GM23338 (cell line): ENCODE data around the gene SPATA33. TPM values are rescaled to one million over a fixed set of nuclear protein-coding genes. Genes with fewer than 3 reads are reported as not detected.

Source experiments
- ATAC-seq: fragments of 200-7000 bp; cut with Tn5 transposase; 3 replicates; pipeline ENCODE4 v1.9.1; 2020
- DNase-seq: peaks from one replicate; pipeline ENCODE4 v3.0.0-alpha.2; 2015; ENCODE audit warnings: low spot score
- H2AFZ ChIP-seq: fragments of 200-600 bp; sonication (generic); 2 replicates; pipeline ENCODE4 v1.8.0; 2016; ENCODE audit warnings: antibody characterized with exemption, mild to moderate bottlenecking, moderate library complexity
- H3F3A ChIP-seq: fragments of 200-600 bp; sonication (generic); replicated peaks from 2 replicates; pipeline ENCODE4 v1.8.0; 2017; ENCODE audit warnings: antibody characterized with exemption, mixed run types, low read depth
- H3K27ac ChIP-seq: fragments of 200-600 bp; sonication (generic); 2 replicates; pipeline ENCODE4 v1.6.1; 2016; ENCODE audit warnings: low read depth
- H3K27me3 ChIP-seq: fragments of 200-600 bp; sonication (generic); 2 replicates; pipeline ENCODE4 v1.8.0; 2016; ENCODE audit warnings: mild to moderate bottlenecking, mixed run types, moderate library complexity; ENCODE audit not compliant: insufficient read depth
- H3K36me3 ChIP-seq: fragments of 200-600 bp; sonication (generic); 2 replicates; pipeline ENCODE4 v1.8.0; 2016; ENCODE audit warnings: mild to moderate bottlenecking; ENCODE audit not compliant: insufficient read depth
- H3K4me1 ChIP-seq: fragments of 200-600 bp; sonication (generic); 2 replicates; pipeline ENCODE4 v1.8.0; 2016; ENCODE audit warnings: mild to moderate bottlenecking, moderate library complexity; ENCODE audit not compliant: insufficient read depth
- H3K4me2 ChIP-seq: fragments of 200-600 bp; sonication (generic); 2 replicates; pipeline ENCODE4 v1.7.1; 2017; ENCODE audit warnings: mixed run types
- H3K4me3 ChIP-seq: fragments of 200-600 bp; sonication (generic); 2 replicates; pipeline ENCODE4 v1.6.1; 2016; ENCODE audit warnings: mixed run types
- H3K79me2 ChIP-seq: fragments of 200-600 bp; sonication (generic); replicated peaks from 2 replicates; pipeline ENCODE4 v1.8.0; 2017; ENCODE audit warnings: mild to moderate bottlenecking; ENCODE audit not compliant: insufficient read depth
- H3K9me2 ChIP-seq: fragments of 200-600 bp; sonication (generic); 2 replicates; pipeline ENCODE4 v1.8.0; 2017; ENCODE audit not compliant: insufficient read depth
- H4K20me1 ChIP-seq: fragments of 200-600 bp; sonication (generic); replicated peaks from 2 replicates; pipeline ENCODE4 v1.8.0; 2017; ENCODE audit warnings: mild to moderate bottlenecking; ENCODE audit not compliant: insufficient read depth
- H3K27ac Mint-ChIP-seq: 2 replicates; pipeline ENCODE4 v1.8.0; 2020; ENCODE audit warnings: inconsistent platforms, mild to moderate bottlenecking, moderate library complexity, mixed read lengths
- H3K27me3 Mint-ChIP-seq: 3 replicates; pipeline ENCODE4 v1.8.0; 2022; ENCODE audit warnings: low read depth, mild to moderate bottlenecking, moderate library complexity, mixed read lengths, inconsistent platforms; ENCODE audit not compliant: insufficient read depth, poor library complexity
- H3K36me3 Mint-ChIP-seq: 3 replicates; pipeline ENCODE4 v1.8.0; 2021; ENCODE audit warnings: low read depth, mild to moderate bottlenecking, inconsistent platforms, moderate library complexity, mixed read lengths
- H3K4me1 Mint-ChIP-seq: 3 replicates; pipeline ENCODE4 v1.8.0; 2020; ENCODE audit warnings: mild to moderate bottlenecking, inconsistent platforms, mixed read lengths
- H3K4me3 Mint-ChIP-seq: 3 replicates; pipeline ENCODE4 v1.8.0; 2021; ENCODE audit warnings: moderate library complexity, mild to moderate bottlenecking, inconsistent platforms, mixed read lengths
- H3K9me3 Mint-ChIP-seq: 3 replicates; pipeline ENCODE4 v1.8.0; 2020; ENCODE audit warnings: moderate library complexity, mild to moderate bottlenecking, inconsistent platforms, mixed read lengths
- CREB1 ChIP-seq: fragments of 250-450 bp; sonication (Bioruptor Pico); IDR thresholded peaks from 2 replicates; pipeline ENCODE4 v1.5.0; 2020; ENCODE audit warnings: low read depth, mild to moderate bottlenecking, moderate library complexity
- EZH2 ChIP-seq: fragments of 200-600 bp; sonication (generic); IDR thresholded peaks from one replicate; pipeline ENCODE4 v1.8.0; 2017; ENCODE audit warnings: antibody characterized with exemption, mild to moderate bottlenecking, low read depth; ENCODE audit not compliant: unreplicated experiment
- EZH2phosphoT487 ChIP-seq: fragments of 200-600 bp; sonication (generic); IDR thresholded peaks from one replicate; pipeline ENCODE4 v1.8.1; 2018; ENCODE audit warnings: antibody characterized with exemption; ENCODE audit not compliant: unreplicated experiment
- JUNB ChIP-seq: IDR thresholded peaks from one replicate; pipeline ENCODE4 v1.6.1; 2016; ENCODE audit warnings: antibody characterized with exemption; ENCODE audit not compliant: unreplicated experiment
- NANOG ChIP-seq: IDR thresholded peaks from 2 replicates; pipeline ENCODE4 v1.6.1; 2016; ENCODE audit warnings: antibody characterized with exemption, borderline replicate concordance
- POLR2AphosphoS5 ChIP-seq: IDR thresholded peaks from 2 replicates; pipeline ENCODE4 v1.6.1; 2016; ENCODE audit warnings: antibody characterized with exemption, low read depth
- STAT1 ChIP-seq: IDR thresholded peaks from one replicate; pipeline ENCODE4 v1.6.1; 2016; ENCODE audit warnings: antibody characterized with exemption; ENCODE audit not compliant: unreplicated experiment
- ZNF331 ChIP-seq: fragments of 250-450 bp; sonication (Bioruptor Pico); IDR thresholded peaks from 2 replicates; pipeline ENCODE4 v1.5.0; 2020; ENCODE audit warnings: low read depth, mild to moderate bottlenecking, moderate library complexity
- polyA plus RNA-seq: library from polyadenylated mRNA; unstranded; fragments of >200 nt; fragmentation: Nextera tagmentation; extraction: Ambion mirVana; gene quantifications from 2 replicates; pipeline ENCODE4 v1.2.1, GENCODE V29; 2016
- total RNA-seq: library from RNA; depleted of rRNA; stranded (reverse); fragments of >200 nt; shearing (Covaris generic); gene quantifications from 2 replicates; pipeline ENCODE4 v1.2.3, GENCODE V29; 2014
- TF ChIP-seq, protein P1 (sequence below), 2 experiments: fragments of 200-600 bp in 1 of 2; sonication (generic) in 1 of 2; conservative IDR thresholded peaks; 2 replicates each; pipeline versions ENCODE4 v1.5.1 to v1.6.1; 2016 to 2017; ENCODE audit warnings: antibody characterized with exemption in 2 of 2, low read depth in 2 of 2, mild to moderate bottlenecking in 2 of 2, moderate library complexity in 1 of 2
- TF ChIP-seq, protein P2 (sequence below): fragments of 250-450 bp; sonication (Bioruptor Pico); IDR thresholded peaks from 2 replicates; pipeline ENCODE4 v1.5.0; 2020; ENCODE audit warnings: mild to moderate bottlenecking, moderate library complexity
- TF ChIP-seq, protein P3 (sequence below): IDR thresholded peaks from one replicate; pipeline ENCODE4 v1.6.1; 2018; ENCODE audit warnings: antibody characterized with exemption; ENCODE audit not compliant: unreplicated experiment

The SPATA33 gene
- total and polyA plus RNA-seq, 2 experiments from 2014 or later, result 5.8 to 17.4 TPM

DNA sequence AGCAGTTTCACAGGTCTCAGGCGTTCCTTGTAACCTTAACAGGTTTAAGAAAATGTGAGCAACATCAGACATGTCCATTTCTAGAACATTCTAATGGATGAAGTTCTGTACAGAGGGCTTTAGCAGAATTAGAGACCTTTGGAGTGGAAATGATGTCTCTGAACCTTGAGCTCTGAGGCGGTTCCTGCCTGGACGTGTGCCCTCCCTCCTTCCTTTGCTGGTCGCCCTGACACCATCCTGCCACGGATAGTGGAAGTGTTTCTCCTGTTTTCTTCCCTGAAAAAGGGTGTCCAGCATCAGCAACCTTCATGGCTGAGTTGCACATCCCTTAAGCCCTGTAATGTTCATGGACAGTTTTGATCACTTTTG is 11.1 kb downstream of the SPATA33 start:
- Histone ChIP-seq H3K4me3 (no peak overlapping the region), H2AFZ (no peak overlapping the region), H3K9me2 (0 out of 2 replicates have a peak, but pooled peaks cover 3% of the 10 kb centered on the region), H4K20me1 (no peaks in the 10 kb centered on the region), H3K4me2 (no peak overlapping the region), H3K27me3 (no peaks in the 10 kb centered on the region), H3K36me3 (no peaks in the 10 kb centered on the region), H3K79me2 (no peaks in the 10 kb centered on the region), H3F3A (0 out of 2 replicates have a peak, but pooled peaks cover 2% of the 10 kb centered on the region), H3K4me1 (no peaks in the 10 kb centered on the region), H3K27ac (no peak overlapping the region)
- TF ChIP-seq ZNF331 (CRISPR knock-in tag), result no peak
- Mint-ChIP-seq H3K27me3 (peaks cover 2% of the 10 kb centered on the region), H3K4me1 (no peaks in the 10 kb centered on the region), H3K36me3 (peaks cover 49% of the 10 kb centered on the region), H3K4me3 (no peak overlapping the region), H3K9me3 (peaks cover 36% of the 10 kb centered on the region), H3K27ac (no peak overlapping the region)
- ATAC-seq, result no peak
- DNase-seq, result no peak

DNA sequence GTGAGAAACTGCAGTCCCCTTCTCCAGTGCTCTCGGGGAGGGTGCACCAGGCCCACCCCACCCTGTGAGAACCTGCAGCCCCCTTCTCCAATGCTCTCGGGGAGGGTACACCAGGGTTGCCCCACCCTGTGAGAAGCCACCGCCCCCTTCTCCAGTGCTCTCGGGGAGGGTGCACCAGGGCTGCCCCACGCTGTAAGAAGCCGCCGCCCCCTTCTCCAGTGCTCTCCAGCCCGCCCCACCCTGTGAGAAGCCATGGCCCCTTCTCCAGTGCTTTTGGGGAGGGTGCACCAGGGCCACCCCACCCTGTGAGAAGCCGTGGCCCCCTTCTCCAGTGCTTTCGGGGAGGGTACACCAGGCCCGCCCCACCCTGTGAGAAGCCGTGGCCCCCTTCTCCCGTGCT is 12.1 kb downstream of the SPATA33 start:
- Histone ChIP-seq H2AFZ (no peak overlapping the region), H3K4me3 (no peak overlapping the region), H3K36me3 (no peaks in the 10 kb centered on the region), H3K79me2 (no peaks in the 10 kb centered on the region), H3K27ac (no peak overlapping the region), H3K9me2 (0 out of 2 replicates have a peak, but pooled peaks cover 3% of the 10 kb centered on the region), H3K27me3 (no peaks in the 10 kb centered on the region), H3K4me2 (no peak overlapping the region), H4K20me1 (no peaks in the 10 kb centered on the region), H3F3A (0 out of 2 replicates have a peak, but pooled peaks cover 2% of the 10 kb centered on the region), H3K4me1 (no peaks in the 10 kb centered on the region)
- Mint-ChIP-seq H3K4me3 (no peak overlapping the region), H3K36me3 (peaks cover 48% of the 10 kb centered on the region), H3K27ac (no peak overlapping the region), H3K9me3 (peaks cover 37% of the 10 kb centered on the region), H3K27me3 (peaks cover 3% of the 10 kb centered on the region), H3K4me1 (no peaks in the 10 kb centered on the region)
- ATAC-seq, result no peak
- no peak for DNase-seq
- no peak for TF ChIP-seq NANOG
- TF ChIP-seq, protein P1, sequence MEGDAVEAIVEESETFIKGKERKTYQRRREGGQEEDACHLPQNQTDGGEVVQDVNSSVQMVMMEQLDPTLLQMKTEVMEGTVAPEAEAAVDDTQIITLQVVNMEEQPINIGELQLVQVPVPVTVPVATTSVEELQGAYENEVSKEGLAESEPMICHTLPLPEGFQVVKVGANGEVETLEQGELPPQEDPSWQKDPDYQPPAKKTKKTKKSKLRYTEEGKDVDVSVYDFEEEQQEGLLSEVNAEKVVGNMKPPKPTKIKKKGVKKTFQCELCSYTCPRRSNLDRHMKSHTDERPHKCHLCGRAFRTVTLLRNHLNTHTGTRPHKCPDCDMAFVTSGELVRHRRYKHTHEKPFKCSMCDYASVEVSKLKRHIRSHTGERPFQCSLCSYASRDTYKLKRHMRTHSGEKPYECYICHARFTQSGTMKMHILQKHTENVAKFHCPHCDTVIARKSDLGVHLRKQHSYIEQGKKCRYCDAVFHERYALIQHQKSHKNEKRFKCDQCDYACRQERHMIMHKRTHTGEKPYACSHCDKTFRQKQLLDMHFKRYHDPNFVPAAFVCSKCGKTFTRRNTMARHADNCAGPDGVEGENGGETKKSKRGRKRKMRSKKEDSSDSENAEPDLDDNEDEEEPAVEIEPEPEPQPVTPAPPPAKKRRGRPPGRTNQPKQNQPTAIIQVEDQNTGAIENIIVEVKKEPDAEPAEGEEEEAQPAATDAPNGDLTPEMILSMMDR (conservative IDR thresholded peaks at IDR 0.05; ENCODE audit: low read depth in 2 of 2), result no peak
- TF ChIP-seq EZH2, result no peak
- TF ChIP-seq STAT1, result no peak
- TF ChIP-seq CREB1 (CRISPR knock-in tag), result no peak
- TF ChIP-seq, protein P2, sequence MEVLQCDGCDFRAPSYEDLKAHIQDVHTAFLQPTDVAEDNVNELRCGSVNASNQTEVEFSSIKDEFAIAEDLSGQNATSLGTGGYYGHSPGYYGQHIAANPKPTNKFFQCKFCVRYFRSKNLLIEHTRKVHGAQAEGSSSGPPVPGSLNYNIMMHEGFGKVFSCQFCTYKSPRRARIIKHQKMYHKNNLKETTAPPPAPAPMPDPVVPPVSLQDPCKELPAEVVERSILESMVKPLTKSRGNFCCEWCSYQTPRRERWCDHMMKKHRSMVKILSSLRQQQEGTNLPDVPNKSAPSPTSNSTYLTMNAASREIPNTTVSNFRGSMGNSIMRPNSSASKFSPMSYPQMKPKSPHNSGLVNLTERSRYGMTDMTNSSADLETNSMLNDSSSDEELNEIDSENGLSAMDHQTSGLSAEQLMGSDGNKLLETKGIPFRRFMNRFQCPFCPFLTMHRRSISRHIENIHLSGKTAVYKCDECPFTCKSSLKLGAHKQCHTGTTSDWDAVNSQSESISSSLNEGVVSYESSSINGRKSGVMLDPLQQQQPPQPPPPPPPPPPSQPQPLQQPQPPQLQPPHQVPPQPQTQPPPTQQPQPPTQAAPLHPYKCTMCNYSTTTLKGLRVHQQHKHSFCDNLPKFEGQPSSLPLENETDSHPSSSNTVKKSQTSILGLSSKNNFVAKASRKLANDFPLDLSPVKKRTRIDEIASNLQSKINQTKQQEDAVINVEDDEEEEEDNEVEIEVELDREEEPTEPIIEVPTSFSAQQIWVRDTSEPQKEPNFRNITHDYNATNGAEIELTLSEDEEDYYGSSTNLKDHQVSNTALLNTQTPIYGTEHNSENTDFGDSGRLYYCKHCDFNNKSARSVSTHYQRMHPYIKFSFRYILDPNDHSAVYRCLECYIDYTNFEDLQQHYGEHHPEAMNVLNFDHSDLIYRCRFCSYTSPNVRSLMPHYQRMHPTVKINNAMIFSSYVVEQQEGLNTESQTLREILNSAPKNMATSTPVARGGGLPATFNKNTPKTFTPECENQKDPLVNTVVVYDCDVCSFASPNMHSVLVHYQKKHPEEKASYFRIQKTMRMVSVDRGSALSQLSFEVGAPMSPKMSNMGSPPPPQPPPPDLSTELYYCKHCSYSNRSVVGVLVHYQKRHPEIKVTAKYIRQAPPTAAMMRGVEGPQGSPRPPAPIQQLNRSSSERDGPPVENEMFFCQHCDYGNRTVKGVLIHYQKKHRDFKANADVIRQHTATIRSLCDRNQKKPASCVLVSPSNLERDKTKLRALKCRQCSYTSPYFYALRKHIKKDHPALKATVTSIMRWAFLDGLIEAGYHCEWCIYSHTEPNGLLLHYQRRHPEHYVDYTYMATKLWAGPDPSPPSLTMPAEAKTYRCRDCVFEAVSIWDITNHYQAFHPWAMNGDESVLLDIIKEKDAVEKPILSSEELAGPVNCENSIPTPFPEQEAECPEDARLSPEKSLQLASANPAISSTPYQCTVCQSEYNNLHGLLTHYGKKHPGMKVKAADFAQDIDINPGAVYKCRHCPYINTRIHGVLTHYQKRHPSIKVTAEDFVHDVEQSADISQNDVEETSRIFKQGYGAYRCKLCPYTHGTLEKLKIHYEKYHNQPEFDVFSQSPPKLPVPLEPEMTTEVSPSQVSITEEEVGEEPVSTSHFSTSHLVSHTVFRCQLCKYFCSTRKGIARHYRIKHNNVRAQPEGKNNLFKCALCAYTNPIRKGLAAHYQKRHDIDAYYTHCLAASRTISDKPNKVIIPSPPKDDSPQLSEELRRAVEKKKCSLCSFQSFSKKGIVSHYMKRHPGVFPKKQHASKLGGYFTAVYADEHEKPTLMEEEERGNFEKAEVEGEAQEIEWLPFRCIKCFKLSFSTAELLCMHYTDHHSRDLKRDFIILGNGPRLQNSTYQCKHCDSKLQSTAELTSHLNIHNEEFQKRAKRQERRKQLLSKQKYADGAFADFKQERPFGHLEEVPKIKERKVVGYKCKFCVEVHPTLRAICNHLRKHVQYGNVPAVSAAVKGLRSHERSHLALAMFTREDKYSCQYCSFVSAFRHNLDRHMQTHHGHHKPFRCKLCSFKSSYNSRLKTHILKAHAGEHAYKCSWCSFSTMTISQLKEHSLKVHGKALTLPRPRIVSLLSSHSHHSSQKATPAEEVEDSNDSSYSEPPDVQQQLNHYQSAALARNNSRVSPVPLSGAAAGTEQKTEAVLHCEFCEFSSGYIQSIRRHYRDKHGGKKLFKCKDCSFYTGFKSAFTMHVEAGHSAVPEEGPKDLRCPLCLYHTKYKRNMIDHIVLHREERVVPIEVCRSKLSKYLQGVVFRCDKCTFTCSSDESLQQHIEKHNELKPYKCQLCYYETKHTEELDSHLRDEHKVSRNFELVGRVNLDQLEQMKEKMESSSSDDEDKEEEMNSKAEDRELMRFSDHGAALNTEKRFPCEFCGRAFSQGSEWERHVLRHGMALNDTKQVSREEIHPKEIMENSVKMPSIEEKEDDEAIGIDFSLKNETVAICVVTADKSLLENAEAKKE, result no peak
- no peak for TF ChIP-seq ZNF331 (CRISPR knock-in tag)
- TF ChIP-seq JUNB, result no peak
- TF ChIP-seq EZH2phosphoT487, result no peak
- TF ChIP-seq, protein P3, sequence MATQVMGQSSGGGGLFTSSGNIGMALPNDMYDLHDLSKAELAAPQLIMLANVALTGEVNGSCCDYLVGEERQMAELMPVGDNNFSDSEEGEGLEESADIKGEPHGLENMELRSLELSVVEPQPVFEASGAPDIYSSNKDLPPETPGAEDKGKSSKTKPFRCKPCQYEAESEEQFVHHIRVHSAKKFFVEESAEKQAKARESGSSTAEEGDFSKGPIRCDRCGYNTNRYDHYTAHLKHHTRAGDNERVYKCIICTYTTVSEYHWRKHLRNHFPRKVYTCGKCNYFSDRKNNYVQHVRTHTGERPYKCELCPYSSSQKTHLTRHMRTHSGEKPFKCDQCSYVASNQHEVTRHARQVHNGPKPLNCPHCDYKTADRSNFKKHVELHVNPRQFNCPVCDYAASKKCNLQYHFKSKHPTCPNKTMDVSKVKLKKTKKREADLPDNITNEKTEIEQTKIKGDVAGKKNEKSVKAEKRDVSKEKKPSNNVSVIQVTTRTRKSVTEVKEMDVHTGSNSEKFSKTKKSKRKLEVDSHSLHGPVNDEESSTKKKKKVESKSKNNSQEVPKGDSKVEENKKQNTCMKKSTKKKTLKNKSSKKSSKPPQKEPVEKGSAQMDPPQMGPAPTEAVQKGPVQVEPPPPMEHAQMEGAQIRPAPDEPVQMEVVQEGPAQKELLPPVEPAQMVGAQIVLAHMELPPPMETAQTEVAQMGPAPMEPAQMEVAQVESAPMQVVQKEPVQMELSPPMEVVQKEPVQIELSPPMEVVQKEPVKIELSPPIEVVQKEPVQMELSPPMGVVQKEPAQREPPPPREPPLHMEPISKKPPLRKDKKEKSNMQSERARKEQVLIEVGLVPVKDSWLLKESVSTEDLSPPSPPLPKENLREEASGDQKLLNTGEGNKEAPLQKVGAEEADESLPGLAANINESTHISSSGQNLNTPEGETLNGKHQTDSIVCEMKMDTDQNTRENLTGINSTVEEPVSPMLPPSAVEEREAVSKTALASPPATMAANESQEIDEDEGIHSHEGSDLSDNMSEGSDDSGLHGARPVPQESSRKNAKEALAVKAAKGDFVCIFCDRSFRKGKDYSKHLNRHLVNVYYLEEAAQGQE, result no peak
- TF ChIP-seq POLR2AphosphoS5, result no peak
